HG02938 (cell line): Measurements from ENCODE around the gene CFAP45.

Experiments used
- ATAC-seq: cut with Tn5 transposase; IDR thresholded peaks from one replicate; pipeline ENCODE4 v1.9.1; 2021; ENCODE audit warnings: mild to moderate bottlenecking, moderate library complexity; ENCODE audit not compliant: unreplicated experiment

The CFAP45 gene

DNA sequence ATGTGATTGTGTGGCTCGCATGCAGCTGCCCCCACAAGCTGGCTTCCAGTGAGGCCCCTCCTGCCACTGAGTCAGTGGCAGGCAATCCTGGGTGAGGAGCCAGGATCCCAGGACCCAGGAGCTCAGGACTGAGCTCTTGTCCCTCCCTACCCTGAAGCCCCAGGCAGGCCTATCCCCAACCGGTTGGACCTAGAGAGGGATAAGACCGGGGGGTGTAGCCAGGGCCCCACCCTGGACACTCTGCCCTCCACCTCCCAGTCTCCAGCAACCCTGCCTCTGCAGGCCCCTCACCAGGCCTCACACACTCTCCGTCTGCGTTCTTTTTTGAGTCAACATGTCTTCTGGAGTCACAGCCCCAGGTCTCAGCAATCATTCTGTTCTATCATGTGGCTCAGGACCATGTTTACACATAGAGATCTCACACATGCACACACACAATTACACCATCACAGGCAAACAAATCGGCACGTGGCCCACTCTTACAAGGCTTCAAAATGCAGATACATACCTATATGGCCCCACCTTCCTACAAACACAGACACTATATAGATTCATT lies 40.1 kb downstream of the CFAP45 start:
- no peak for ATAC-seq

- no peak for ATAC-seq
Measured at GRCh38 chr1:159857889-159858288, 42.1 kb downstream of the CFAP45 start.

DNA sequence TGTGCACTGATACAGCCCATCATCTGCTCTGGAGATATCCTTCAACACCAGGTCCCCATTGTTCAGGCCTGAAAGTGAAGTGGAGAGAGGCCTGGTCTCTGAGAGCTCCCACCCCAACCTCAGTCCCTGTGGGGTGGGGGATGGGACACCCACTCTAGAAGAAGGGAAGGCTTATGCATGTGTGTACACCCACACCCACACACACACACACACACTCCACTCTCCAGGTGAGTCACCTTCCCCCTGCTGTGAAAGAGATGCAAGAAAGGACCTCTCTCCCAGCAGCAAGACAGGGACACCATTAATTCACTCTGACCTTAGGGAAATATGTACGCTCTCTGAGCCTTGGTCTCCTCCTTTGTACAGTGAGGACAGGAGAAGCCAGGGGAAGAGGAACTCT lies 43.4 kb downstream of the CFAP45 start:
- no peak for ATAC-seq

DNA sequence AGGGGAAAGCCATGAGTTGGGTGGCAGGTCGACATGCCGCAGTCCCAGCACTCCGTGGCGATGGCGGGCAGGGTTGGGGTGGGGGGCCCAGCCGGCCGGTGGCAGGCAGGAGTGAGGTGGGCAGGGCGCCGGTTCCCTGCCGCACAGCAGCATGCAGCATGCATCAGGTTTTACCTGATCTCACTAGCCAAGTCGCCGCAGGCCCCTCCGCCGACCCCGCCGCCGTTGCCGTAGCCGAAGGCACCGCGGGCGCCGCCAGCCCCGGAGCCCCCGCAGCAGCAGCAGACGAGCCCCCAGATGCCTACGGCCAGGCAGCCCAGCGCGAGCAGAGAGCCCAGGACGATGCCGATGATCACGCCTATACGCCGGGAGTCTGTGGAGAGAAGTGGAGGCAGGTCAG lies 44.3 kb downstream of the CFAP45 start:
- no peak for ATAC-seq

GRCh38 chr1:159854693-159855192 lies 45.2 kb downstream of the CFAP45 start:
- peak; percentile 70 for ATAC-seq

GRCh38 chr1:159854116-159854692 lies 45.8 kb downstream of the CFAP45 start:
- no peak for ATAC-seq

DNA sequence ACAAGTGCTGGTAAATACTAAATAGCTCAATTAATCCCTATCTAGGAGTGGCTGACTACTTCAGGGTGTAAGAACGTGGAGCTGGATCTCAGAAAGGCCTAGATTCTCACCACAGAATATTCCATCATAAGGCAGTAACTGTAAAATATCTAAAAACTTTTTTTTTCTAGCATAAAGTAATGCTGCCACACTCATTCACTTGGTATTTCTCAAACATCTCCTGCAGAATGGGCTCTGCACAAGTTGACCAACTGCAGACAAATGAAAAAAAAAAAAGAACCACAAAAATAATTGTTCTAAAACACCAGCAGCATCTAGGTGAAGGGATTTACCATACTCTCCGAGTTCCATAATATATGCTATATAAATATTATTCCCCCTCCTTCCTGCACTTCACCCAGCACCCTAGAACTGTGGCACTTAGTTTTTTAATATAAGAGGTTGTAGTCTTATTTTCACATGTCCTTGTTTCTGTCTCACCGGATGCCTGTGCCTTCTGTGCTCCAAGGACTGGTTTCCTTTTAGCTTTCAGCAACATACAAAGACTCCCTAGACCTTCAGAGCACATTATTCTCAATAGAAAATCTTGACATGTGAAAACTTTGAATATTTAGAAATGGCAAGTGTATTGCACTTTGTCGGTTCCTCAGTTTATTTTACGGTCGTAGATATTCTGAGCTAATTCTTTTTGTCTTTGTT lies 46.4 kb downstream of the CFAP45 start:
- ATAC-seq, result no peak

GRCh38 chr1:159851407-159851806 lies 48.6 kb downstream of the CFAP45 start:
- ATAC-seq, result no peak

DNA sequence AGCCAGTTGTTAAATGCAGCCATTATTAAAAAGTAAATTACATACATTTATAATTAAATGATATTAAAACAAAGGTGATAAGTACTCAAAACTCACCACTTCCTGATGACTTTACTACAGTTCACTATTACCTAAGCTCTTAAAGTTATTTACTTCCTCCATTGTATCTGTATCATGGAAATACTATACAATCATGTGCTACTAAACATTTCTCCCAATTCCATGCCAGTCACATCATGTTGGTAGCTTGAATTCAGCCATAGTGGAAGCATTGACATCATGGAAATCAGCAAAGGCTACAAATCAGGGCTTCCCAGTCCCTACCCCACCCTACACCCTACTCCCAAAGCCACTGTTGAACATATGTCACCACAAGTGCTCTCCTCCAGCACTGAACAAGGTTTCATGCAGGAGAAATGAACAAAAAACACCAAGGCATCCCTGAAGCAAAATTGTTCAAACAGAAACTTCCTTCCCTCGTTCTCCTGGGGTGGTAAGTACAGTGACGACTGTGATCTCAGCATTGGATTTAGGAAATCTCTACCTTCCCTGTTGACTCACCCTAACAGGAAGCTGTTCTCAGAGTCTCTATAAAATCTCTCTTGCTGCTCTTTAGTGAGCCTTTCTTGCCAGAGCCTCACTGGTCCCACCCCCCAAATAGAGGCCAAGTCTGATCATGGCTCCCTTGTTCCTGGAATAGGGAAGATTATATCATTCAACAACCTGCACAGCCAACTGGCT lies 50.2 kb downstream of the CFAP45 start:
- no peak for ATAC-seq

DNA sequence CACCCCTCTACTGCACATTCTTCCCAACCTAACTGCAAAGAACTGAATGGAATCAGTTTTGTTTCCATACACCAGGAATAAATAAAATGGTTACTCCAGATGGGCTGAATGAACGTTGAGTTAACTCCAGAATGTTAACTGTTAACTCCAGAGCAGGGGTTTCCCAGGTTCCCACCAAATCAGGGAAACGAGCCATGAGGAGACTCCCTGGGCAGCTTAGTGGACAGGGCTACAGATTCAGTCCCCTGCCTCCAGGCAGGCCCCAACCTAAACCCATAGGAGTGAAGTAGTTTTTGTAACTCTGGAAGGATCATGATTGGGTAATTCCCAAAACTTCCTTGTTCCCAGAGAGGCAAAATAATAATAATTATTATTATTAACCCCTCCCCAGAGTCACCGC lies 51.6 kb downstream of the CFAP45 start:
- ATAC-seq, result no peak

GRCh38 chr1:159847231-159847630 lies 52.7 kb downstream of the CFAP45 start:
- ATAC-seq, result no peak

DNA sequence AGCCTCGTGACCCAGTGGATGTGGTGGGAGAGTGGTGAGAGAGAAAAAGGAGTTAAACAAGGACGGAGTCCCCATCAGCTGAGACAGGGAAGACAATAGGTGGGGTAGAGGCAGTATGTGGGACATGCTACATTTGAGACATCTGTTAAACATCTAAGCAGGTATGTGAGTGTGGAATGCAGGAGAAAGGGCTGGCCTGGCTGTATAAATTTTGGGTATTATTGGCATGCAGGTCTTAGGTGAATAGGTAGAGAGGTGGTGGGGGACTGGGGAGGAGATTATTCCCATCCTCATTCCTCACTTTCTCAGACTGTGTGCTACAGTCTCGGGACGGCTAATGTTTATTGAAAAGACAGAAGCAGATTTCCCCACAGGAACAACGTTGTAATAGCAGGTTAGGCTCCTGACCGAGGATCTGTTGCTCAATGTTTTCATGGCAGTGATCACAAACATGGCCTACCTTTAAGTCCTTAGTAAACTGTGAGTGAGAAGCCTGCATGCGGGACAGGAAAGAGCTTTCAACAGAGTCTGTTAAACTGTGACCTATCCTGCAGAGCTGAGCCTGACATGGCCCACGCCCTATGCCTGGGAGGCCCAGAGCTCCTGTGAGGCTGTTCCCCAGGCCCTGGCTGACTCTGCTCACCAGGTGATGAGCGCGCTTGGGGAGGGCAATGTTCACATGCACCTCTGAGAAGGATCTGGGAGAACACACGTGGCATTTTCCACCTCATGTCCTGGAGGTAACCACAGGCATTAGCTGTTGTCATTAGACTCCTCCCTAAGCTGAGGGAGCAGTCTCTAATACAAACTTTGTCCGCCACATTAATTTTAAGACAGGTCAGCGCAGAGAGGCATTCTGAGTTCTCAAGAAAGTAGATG lies 54.0 kb downstream of the CFAP45 start:
- no peak for ATAC-seq

DNA sequence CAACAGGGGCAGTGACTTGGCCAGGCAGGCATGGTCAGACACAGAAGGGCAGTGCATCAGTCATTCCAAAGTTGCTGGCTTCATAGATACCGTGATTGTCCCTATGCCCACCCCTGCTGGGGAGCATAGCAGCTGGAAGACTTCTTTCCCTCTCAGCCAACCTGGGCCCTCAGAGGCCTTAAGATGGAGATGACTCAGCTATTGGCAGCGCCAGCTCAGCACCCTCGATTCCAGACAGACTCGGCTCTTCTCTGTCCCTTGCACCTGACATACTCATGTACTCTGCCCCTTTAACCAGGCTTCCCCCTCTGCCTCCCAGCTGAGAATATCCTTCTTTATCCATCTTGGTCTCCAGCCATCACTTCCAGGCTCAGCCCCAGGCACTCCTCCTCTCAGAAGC lies 56.5 kb downstream of the CFAP45 start:
- no peak for ATAC-seq

- ATAC-seq, result no peak
Measured at GRCh38 chr1:159841749-159842148, 58.2 kb downstream of the CFAP45 start.

DNA sequence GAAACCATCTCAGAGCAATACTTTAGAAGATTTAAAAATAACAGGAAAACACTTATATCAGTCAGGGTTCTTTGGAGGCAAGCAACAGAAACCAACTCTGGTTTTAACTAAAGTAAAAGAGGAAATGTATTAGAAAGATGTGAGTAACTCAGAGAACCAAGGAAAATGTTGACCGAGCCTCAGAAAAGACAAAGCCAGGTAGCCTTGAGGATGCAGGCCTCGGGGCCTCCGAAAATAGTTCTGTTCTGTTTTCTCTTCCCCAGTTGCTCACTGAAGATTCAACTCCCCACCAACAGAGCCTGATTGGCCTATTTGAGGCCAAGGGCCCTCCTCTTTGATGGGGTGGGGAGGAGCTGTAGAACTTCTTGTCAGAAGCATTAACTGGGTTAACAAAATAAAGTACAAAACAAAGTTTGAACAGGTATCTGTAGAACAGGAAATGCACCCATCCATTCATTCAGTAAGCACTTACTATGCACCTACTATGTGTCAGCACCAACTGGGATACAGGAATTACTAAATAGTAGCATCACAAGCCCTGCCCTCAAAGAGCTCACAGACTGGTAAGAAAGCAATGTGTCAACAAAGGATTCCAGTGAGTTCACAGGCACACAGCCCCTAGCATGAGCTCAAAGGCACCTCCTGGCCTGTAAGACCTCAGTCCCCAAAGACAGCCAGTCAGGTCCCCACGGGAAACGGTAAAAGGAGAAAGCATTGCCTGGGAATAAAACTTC lies 60.7 kb downstream of the CFAP45 start:
- peak; percentile 79 for ATAC-seq

DNA sequence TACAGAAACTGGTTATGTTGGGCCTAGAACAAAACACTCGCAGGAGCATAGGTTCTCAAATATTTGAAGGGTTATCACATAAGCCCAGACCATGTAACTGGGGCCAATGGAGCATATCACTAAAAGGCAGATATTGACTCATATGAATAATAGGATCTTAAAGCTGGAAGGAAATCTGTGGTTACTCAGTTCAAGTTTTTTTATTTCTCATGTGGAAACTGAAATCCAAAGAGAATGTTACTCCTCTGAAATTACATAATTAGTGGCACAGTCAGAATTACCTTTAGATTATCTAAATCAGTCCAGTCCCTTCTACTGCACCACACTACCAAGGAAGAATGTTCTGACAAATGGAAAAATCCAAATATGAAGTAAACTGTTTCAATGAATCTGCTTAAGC lies 61.2 kb downstream of the CFAP45 start:
- ATAC-seq, result peak; percentile 62

- no peak for ATAC-seq
Measured at GRCh38 chr1:159835862-159836525, 64.0 kb downstream of the CFAP45 start.

DNA sequence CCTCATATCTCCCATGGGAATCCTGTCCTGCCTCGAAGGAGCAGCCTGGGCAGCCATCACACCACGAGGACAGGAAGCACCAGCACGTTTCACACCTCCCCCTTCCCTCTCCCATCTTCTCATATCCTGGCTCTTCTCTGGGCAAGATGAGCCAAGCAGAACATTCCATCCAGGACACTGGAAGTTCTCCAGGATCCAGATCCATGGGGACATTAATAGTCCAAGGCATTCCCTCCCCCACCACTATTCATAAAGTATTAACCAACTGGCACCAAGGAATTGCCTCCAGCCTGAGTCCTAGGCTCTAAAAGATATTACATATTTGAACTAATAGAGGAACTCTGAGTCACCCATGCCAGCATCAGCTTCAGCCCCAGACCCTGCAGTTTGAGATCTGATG lies 64.6 kb downstream of the CFAP45 start:
- ATAC-seq, result no peak

DNA sequence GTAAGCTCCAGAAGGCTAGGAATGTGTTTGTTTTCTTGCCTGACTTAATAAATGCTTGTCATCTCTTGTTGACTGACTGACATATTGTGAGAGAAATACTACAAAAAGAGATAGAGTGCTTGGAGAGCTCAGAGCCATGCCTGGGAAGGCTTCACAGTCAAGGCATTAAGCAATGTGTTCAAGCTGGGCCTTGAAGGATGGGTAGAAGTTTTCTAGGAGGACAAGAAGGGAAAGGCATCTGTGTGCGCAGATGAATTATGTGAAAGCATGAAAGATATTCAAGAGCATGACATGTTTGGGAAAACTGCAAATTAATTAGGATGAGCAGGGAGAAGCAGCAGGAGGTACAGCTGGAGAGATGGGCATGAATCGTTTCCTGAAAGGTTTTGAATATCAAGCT lies 67.7 kb downstream of the CFAP45 start:
- no peak for ATAC-seq
